ENCODE measurements around the gene OR2T27.
"Not testable (repeated sequence)": the region's sequence is repeated elsewhere in the genome, so short reads cannot be mapped to it uniquely, and the experiment has no call there.

- not testable (repeated sequence) for TF ChIP-seq CTCF (conservative IDR thresholded peaks at IDR 0.05; ENCODE audit: low read depth, low read length); EZH2 (IDR thresholded peaks at IDR 0.05; ENCODE audit: borderline replicate concordance, low read depth, low read length, poor library complexity, severe bottlenecking)
Measured at GRCh38 chr1:248648770-248649536, 6.4 kb downstream of the OR2T27 start.
